ENCODE data around the gene COG3.

COG3 gene

DNA sequence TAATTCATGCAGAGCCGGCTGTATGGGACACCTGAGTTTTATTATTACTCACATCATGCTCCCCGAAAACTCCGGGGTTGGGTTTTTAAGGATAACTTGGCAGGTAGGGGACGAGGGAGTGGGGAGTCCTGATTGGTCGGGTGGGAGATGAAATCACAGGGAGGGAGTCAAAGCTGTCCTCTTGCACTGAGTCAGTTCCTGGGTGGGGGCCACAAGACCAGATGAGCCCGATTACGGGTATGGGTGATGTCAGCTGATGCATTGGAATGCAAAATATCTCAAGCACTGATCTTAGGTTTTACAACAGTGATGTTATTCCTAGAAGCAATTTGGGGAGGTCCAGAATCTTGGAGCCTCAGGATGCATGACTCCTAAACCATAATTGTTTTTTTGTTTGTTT lies 18.6 kb upstream of the COG3 start:
- DNase-seq (ENCODE audit: low spot score): peak; percentile 68

DNA sequence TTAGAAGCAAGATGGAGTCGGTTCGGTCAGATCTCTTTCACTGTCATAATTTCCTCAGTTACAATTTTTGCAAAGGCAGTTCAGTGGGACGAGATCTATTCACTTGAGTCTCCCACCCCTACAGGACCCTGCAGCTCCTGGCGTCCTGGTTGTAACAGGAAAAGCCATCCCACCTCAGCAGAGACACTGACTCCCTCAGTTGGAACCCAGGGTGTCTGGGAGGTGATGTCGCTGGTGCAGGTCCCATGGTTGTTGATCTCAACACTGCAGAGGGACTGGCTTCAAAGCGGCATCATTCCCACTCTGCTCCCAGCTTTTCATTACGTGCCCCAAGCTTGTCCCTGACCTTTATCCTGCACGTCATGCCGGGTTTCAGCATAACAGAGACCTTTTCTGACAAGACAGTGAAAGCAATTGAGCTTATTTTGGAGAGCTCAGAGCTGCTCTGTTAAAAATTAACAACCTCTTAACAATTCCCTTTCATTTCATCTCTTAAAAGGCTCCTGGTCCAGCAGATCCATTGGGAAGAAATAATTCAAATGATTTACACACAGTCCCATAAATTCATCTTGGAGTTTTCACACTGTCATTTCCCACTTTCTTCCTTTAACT lies 17.6 kb upstream of the COG3 start:
- DNase-seq (ENCODE audit: low spot score): no peak

DNA sequence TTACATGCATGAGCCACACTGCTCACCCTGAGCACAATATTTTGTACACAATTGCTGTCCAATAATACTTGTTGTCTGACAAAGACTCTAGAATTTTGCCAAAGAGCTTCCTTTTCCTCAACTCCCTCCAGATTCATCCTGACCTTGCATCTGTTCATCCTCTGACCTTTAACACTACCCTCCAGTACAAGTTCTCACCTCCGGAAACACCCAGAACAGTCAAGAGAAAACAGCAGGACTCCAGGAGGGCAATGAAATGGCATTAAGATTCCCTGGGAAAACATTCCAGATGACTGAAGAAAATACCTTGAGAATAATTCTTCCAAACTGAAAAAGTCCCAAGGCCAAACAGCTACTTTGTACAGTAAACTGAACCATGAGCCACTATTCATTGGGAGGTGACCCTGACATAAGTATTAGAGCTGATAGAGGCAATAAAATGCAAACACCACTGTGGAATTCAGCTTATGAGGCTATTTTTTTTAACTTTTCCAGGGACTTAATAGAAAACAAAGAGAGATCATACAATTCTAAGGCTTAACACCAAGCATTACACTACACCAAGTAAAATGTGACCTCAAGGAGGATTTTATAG lies 15.7 kb upstream of the COG3 start:
- no peak for DNase-seq (ENCODE audit: low spot score)

DNA sequence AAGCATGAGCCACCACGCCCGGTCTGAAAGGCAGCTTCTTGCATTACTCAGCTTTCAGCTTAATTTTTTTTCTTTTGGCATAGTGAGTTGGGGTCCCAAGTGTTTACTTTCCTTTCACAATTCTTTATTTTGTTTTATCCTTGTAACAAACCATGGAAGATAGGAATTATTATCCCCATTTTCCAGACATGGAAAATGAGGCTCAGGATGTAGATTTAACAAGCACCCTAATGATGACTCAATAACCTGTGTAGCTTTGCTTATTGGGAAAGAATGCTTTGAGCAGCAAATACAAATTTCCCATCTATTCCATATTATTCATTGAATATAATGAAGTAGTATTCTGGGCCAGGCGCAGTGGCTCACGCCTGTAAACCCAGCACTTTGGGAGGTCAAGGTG lies 13.5 kb upstream of the COG3 start:
- DNase-seq (ENCODE audit: low spot score): no peak

DNA sequence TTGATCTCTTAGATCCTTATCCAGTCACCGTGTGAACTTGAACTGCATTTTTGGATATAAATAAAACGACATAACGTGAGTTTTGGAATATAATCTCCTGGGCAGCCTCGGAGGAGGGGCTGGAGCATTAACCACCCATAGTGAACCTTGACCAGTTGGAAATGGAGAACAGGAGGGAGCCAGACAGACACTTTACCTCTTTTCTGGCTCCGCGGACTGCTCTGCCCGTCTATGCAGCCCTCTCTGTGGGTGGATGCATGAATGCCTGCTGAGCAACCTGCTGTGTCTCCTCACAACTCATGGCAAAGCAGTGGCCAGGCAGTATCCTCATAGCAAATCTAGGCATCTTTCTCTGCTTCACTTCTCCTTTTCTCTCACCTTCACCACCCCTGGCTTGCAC lies 10.5 kb upstream of the COG3 start:
- no peak for DNase-seq (ENCODE audit: low spot score)

DNA sequence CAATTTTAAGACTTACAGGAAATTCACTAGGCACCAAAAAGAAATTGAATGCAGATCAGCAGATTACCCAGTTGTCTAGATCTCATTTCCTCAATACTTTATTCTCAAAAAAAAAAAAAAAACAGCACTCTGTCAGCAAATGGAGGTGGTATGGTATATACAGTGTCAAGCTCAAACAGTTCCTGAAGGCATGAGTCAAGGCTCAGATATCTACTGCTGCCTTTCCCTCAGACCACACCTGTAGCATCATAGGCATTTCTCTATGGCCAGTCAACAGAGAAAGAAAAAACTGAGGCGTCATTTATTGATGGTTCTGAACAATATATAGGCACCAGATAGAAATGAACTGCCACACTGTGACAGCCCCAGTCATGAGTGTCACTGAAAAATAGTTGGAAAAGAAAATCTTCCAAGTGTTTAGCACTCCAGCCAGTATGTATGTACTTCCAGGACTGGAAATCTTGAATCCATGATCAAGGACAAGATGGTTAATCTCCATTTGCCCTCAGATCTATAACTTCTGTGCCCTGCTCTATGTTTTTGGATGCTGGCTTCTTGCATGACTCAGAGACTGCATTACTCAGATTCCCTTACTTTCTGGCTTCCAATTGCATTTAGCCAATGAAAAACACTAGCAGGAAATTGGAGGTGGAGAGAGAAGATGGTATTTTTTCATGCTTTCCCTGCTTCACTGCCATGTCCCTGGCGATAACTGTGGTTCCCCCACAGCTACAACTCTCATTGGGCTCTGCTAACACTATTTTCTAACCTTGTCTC lies 8.4 kb upstream of the COG3 start:
- peak; percentile 69 for DNase-seq (ENCODE audit: low spot score)

DNA sequence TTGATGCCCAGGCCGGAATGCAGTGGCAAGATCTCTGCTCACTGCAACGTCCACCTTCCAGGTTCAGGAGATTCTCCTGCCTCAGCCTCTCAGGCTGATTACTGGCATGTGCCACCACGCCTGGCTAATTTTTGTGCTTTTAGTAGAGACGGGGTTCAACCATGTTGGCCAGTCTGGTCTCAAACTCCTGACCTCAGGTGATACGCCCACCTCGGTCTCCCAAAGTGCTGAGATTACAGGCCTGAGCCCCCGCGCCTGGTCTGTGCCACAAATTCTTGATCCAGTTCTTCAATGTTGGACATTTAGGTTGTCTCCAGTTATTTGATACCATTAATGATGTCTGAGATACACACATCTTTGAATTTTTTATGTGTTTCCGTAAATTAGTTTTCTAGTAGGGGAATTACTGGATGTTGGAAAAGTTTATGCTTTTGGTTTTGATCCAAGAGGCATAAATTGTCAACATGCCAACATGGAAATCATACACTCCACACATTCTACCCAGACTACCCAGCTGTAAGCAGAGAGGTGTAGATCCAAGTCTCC lies 525 bp upstream of the COG3 start:
- DNase-seq (ENCODE audit: low spot score): no peak

DNA sequence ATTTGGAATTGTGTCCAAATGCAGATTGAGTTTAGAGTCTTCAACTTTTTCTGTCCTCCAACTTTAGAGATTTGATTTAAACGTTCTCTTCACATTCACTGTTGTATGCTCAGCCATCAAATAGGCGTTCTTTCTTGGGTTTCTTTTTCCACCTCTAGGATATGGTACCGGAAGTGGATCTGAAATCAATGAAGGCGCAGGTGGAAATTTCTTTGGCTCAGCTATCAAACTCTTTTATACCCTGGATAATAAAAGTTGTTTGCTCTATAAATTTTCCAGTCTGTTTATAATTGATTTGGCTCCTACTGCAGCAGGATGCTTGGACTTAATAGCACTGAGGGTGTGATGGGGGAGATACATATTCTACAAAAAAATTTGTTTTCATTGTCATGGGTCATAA lies 1.6 kb downstream of the COG3 start:
- DNase-seq (ENCODE audit: low spot score): no peak

DNA sequence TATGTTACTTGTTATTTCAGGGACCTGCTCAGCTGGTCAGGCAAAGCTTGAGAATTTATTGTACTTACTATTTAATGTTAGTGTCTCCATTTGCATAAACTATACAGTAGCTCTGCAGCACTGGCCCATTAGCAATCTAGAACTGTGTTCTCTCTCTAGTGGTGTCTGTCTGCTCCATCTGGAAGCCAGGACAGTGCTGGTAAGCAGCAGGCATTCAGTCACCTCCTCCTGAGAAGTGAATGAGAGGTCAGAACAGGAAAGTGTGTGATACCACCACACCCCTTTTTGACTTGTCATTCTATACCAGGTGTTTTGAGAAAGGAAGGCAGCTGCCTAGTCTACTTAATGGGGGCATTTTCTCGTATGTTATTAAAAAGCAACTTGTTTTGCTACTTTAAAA lies 3.9 kb downstream of the COG3 start:
- DNase-seq (ENCODE audit: low spot score): no peak

DNA sequence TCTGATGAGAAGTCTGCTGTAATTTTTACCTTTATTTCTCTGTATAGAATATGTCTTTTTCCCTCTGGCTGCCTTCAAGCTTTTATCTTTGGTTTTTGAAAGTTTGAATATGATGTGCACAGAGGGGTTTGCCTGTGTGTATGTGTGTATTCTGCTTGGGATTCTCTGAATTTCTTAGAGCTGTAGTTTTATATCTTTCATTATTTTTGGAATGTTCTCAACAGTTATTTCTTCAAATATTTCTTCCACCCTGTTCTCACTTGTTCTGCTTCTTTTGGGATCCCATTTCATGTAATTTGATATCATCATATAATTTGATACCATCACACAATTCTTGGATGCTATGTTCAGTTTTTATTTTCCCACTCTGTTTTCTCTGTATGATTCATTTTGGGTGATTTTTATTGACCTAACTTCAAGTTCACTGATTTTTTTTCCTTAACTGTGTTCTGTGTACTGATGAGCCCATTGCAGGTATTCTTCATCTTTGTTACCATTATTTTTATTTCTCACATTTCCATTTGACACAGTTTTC lies 7.5 kb downstream of the COG3 start:
- no peak for DNase-seq (ENCODE audit: low spot score)

DNA sequence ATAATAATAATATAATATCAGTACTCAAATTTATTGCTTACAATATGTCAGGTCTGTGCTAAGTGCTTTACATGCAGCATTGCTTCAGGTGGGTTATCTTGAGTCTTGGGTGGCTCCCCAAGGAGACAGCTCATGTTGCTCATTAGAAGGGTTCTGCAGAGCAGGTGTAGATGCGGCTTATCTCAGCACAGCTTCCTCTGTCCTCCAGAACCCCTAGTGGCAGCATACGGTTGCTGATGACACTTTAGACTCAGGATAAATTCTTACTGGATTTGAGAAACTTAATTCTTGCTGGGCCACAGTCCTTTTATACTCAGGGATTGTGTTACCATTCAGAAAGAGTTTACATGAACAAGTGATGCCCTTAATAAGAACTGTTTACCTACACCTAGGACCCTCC lies 8.9 kb downstream of the COG3 start:
- no peak for DNase-seq (ENCODE audit: low spot score)

DNA sequence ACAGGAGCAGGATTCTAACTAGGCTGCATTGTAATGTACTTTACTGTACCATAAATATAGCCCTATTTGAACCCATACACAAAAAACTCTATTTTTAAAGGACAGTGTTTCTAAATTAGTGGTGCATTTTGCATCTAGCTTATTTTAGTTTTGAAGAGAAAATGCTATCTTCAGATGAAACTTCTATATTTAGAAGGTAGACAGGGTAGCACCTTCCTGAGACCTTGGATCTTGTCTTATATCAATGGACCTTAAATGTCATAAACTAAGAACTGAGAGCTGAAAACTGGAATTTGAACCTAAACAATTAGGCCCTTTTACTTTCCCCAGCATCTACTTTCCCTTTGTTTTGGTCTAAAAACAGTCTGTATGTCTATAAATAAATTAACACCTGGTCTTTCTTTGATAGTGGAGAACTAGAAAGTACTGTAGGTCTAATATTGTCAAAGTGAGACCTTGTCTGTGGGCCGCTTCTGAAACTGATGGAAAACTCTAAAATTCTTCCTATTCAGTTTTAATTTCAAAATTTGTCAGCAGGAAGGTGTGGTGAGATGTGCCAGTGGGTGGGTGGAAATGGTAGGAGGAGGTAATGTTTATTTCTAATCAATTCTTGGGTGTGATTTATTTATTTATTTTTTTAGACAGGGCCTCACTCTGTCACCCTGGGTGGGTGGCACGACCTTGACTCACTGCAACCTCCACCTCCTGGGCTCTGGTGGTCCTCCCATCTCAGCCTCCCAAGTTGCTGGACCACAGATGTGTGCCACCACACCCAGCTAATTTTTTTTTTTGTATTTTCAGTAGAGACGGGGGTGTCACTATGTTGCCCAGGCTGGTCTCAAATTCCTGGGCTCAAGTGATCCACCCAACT lies 10.1 kb downstream of the COG3 start:
- DNase-seq (ENCODE audit: low spot score): no peak

DNA sequence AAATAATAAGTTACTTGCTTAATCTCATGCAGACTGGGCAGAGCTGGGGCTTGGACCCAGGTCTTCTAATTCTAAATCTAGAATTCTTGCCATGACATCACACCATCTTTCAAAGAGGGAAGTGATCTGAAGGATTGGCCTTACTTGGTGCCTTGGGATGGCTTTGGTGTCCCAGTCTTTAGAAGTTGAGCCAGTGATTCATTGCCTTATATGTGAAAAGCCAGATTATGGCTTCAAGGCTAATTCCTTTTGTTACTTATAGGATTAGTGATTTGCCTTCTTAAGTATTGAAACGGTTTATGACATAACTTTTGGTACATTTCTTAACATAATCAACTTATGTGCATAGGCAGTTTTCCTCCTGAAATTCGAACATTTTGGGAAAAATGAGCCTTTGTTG lies 14.9 kb downstream of the COG3 start:
- no peak for DNase-seq (ENCODE audit: low spot score)

DNA sequence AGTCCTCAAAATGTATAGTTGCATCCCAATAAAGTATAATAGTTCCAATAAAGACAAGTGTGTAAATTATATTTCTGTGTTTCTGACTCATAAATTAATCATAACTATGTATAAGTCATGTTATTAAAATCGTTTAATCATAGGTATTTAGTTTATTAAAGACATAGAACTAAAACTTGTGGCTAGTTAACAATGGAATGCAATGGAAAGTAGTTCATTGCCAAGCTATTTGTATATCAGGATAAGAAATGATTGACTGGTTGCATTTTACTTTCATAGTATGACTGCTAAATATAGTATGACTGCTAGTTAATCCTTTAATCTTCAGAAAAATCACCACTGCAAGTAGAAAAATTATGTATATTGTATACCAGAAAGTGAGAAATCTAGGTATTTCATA lies 16.9 kb downstream of the COG3 start:
- DNase-seq (ENCODE audit: low spot score): no peak

DNA sequence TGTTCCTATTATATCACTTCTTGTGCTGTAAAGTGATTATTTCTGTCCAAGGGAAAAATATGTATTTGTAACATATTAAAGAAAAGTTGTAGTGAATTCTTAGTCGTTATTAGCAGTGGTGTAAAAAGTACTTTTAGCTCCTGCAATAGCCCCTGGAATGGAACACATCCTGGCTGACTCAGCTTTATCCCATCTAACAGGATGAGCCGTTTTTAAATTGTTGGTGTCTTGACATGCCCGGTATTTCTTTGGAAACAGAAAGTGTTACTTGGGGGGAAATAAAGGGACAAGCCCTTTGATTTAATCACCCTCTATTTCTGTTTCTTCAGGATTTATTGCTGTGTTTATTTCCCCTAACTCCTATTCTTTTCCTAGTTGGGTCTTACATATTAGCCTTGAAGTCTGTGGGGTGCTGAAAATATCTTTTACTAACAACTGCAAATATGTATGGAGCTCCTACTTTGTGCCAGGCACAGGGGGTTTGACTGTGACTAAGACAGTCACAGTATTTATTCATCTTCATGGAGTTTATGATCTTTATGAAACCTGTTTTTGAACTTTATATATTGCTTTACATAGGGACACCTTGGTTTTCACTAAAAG lies 17.9 kb downstream of the COG3 start:
- no peak for DNase-seq (ENCODE audit: low spot score)

DNA sequence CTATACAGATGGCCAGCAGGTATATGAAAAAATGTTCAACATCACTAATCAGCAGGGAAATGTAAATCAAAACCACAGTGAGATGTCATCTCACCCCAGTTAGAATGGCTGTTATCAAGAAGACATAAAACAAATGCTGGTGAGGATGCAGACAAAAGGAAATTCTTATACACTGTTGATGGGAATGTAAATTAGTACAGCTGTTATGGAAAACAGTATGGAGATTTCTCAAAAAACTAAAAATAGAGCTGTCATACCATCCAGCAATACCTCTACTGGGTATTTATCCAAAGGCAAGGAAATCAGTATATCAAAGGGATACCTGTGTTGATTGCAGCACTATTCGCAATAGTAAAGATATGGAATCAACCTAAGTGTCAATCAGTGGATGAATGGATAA lies 22.9 kb downstream of the COG3 start:
- DNase-seq (ENCODE audit: low spot score): no peak

DNA sequence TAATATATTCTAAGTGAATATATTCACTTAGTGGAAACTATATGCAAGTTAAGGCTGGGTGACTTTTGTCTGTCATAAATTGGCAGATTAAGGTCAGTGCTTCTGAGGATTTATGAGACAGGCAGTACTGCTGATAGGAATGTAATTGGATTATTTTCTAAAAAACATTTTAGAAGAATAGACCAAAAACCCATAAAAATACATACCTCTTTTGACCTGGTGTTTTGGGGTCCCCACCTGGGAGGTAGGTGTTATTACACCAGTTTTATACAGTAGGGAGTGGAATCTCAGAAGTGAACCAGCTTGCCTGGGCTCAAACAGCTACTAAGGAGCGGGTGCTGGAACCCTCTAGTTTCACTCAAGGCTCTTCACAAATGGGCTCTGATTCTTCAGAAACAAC lies 25.3 kb downstream of the COG3 start:
- DNase-seq (ENCODE audit: low spot score): no peak

DNA sequence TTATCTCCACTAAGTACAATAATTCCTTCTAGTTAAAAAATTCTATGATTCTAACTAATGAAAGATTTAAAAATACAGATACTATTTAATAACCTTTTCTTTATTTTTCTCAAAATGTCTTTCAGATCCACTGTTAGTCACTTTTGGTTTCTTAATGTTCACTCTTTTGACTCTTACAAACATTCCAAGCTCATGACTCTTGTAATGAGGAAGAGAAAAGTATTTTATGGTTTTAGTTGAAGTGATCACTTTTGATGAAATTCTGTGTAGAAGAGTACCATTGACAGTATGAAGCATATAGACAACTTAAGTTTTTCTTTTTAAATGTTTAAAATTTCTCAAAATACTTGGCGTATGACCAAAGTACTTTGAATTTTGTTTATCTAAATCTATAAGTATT lies 27.8 kb downstream of the COG3 start:
- no peak for DNase-seq (ENCODE audit: low spot score)

DNA sequence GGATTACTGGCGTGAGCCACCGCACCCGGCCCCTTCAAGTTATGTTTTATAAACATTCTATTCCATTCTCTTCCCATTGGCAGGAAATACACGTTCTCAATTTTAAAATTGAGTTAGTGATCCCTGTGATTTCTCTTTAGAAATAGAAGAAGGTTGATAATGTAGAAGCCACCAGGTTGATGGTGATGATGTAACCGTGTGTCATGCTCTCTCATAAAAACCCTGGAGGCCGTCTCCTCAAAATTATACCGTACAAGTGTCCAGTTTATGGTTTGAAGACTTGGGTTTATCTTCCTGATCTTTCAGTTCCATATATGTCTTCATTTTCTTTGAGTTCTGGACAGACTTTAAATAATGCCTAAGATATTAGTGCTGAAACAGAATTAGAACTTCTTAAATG lies 32.2 kb downstream of the COG3 start:
- no peak for DNase-seq (ENCODE audit: low spot score)

DNA sequence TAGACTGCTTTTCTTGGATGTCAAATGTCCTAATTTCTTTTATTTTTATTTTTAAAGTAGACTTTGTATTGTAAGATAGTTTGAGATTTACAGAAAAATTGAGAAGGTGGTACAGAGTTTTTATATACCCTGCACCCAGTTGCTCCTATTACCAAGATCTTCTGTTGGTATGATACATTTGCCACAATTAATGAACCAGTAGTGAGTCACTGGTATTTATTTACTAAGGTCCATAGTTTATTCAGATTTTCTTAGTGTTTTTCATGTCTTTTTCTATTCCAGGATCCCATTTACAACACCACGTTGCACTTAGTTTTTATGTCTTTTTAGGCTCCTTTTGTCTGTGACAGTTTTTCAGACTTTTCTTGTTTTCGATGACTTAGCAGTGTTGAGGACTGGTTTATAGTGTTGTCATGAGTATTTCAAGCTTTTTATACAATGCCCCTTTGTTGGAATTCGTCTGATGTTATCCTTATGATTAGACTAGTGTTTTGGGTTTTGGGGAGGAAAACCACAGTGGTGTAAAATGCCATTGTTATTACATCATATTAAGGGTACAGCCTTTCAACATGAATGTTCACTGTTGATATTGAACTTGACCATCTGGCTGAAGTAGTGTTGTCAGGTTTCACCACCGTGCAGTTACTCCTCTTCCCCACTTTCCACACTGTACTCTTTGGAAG lies 35.9 kb downstream of the COG3 start:
- peak; percentile 48 for DNase-seq (ENCODE audit: low spot score)

DNA sequence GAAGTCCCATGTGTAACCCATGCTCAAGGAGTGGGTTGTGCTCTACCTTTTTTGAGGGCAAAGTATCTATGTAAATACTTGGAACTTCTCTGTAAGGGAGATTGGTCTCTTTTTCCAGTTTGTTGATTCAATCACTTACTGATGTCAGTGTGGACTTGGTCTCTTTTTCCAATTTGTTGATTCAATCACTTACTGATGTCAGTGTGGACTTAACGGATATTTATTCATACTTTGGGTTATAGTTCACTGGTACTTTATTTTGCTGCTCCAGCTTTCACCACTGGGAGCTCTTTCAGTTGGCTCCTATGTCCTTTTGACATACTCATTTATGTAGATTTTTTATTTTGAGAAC lies 36.4 kb downstream of the COG3 start:
- DNase-seq (ENCODE audit: low spot score): no peak

Measured in AG20443 (cell line).